HepG2 (cell line): ENCODE results near the gene TPRA1. TPM values are rescaled to one million over a fixed set of nuclear protein-coding genes. Genes with fewer than 3 reads are reported as not detected.

ENCODE experiments used
- ARID3A ChIP-seq: IDR thresholded peaks from 2 replicates; pipeline ENCODE4 v1.6.1; 2012; ENCODE audit warnings: low read depth, low read length, improper control_type of control experiment
- BCL6 ChIP-seq: IDR thresholded peaks from 2 replicates; pipeline ENCODE4 v1.6.1; 2016; ENCODE audit warnings: missing genetic modification reagents, missing compliant biosample characterization
- FOXC1 ChIP-seq: sonication (generic); formaldehyde crosslinking; IDR thresholded peaks from 2 replicates; pipeline ENCODE4 v1.8.0; 2022; ENCODE audit warnings: mild to moderate bottlenecking, missing genetic modification reagents, borderline replicate concordance
- GATA4 ChIP-seq: sonication (generic); IDR thresholded peaks from 2 replicates; pipeline ENCODE4 v1.6.1; 2016; ENCODE audit warnings: antibody characterized with exemption, low read depth, borderline replicate concordance
- HOXA3 ChIP-seq: sonication (generic); formaldehyde crosslinking; IDR thresholded peaks from 2 replicates; pipeline ENCODE4 v1.5.0; 2020; ENCODE audit warnings: missing genetic modification reagents
- JDP2 ChIP-seq: sonication (generic); formaldehyde crosslinking; IDR thresholded peaks from 2 replicates; pipeline ENCODE4 v1.8.1; 2022; ENCODE audit warnings: missing genetic modification reagents, borderline replicate concordance
- NR2F6 ChIP-seq, 2 experiments: IDR thresholded peaks; 2 replicates each; pipeline ENCODE4 v1.6.1; 2016; ENCODE audit warnings: antibody characterized with exemption in 1 of 2, mild to moderate bottlenecking in 1 of 2
- PAX8 ChIP-seq: sonication (generic); formaldehyde crosslinking; IDR thresholded peaks from 2 replicates; pipeline ENCODE4 v1.8.0; 2022; ENCODE audit warnings: mild to moderate bottlenecking, missing genetic modification reagents, borderline replicate concordance
- RARA ChIP-seq: IDR thresholded peaks from 2 replicates; pipeline ENCODE4 v1.6.1; 2016; ENCODE audit warnings: missing genetic modification reagents, missing compliant biosample characterization
- TARDBP ChIP-seq: sonication (generic); formaldehyde crosslinking; IDR thresholded peaks from 2 replicates; pipeline ENCODE4 v1.8.0; 2022; ENCODE audit warnings: mild to moderate bottlenecking, missing genetic modification reagents
- TGIF2 ChIP-seq: IDR thresholded peaks from 2 replicates; pipeline ENCODE4 v1.6.1; 2016; ENCODE audit warnings: control low read depth, missing compliant biosample characterization
- ZBTB14 ChIP-seq: sonication (generic); formaldehyde crosslinking; IDR thresholded peaks from 2 replicates; pipeline ENCODE4 v1.4.0; 2020; ENCODE audit warnings: missing genetic modification reagents
- ZNF34 ChIP-seq: sonication (generic); formaldehyde crosslinking; IDR thresholded peaks from 2 replicates; pipeline ENCODE4 v1.4.0; 2020; ENCODE audit warnings: mild to moderate bottlenecking, missing genetic modification reagents, borderline replicate concordance
- ZNF644 ChIP-seq: IDR thresholded peaks from 2 replicates; pipeline ENCODE4 v1.6.1; 2016; ENCODE audit warnings: low read depth
- ZNF747 ChIP-seq: sonication (generic); formaldehyde crosslinking; IDR thresholded peaks from 2 replicates; pipeline ENCODE4 v1.8.1; 2023; ENCODE audit warnings: missing genetic modification reagents, mild to moderate bottlenecking, borderline replicate concordance
- ZUFSP ChIP-seq: sonication (generic); formaldehyde crosslinking; IDR thresholded peaks from 2 replicates; pipeline ENCODE4 v1.9.0; 2021; ENCODE audit warnings: missing genetic modification reagents, mild to moderate bottlenecking, borderline replicate concordance
- polyA plus RNA-seq, 8 experiments: library from polyadenylated mRNA; depleted of rRNA in 3 of 8; stranded (reverse) in 7 of 8; unstranded in 1 of 8; fragments of >200 nt; fragmentation: Illumina TruSeq in 4 of 8; extraction: Trizol in 4 of 8; gene quantifications; 2 replicates each; pipeline versions ENCODE4 v1.2.1 to v1.2.3, GENCODE V29; 2011 to 2016; ENCODE audit warnings: low read depth in 4 of 8, missing spikeins in 1 of 8, mixed read lengths in 1 of 8; ENCODE audit not compliant: insufficient read depth in 1 of 8
- total RNA-seq, 5 experiments: library from RNA; depleted of rRNA; stranded (reverse); fragments of >200 nt; fragmentation: Illumina TruSeq; extraction: Trizol; gene quantifications; 2 replicates each; pipeline ENCODE4 v1.2.3, GENCODE V29; 2016; ENCODE audit warnings: low read depth in 1 of 5
- TF ChIP-seq, protein P1 (sequence below): sonication (generic); formaldehyde crosslinking; IDR thresholded peaks from 2 replicates; pipeline ENCODE4 v1.5.0; 2020; ENCODE audit warnings: missing genetic modification reagents
- TF ChIP-seq, protein P2 (sequence below): sonication (generic); formaldehyde crosslinking; IDR thresholded peaks from 2 replicates; pipeline ENCODE4 v1.8.1; 2023; ENCODE audit warnings: missing genetic modification reagents, mild to moderate bottlenecking, borderline replicate concordance
- TF ChIP-seq, protein P3 (sequence below): sonication (generic); formaldehyde crosslinking; IDR thresholded peaks from 2 replicates; pipeline ENCODE4 v1.4.0; 2020; ENCODE audit warnings: mild to moderate bottlenecking, missing genetic modification reagents

Gene TPRA1
- total and polyA plus RNA-seq, 2 of the 13 experiments (the other 11 are each of a cell fraction or from before 2014, with no cell fraction given): 25.4 to 25.8 TPM

DNA sequence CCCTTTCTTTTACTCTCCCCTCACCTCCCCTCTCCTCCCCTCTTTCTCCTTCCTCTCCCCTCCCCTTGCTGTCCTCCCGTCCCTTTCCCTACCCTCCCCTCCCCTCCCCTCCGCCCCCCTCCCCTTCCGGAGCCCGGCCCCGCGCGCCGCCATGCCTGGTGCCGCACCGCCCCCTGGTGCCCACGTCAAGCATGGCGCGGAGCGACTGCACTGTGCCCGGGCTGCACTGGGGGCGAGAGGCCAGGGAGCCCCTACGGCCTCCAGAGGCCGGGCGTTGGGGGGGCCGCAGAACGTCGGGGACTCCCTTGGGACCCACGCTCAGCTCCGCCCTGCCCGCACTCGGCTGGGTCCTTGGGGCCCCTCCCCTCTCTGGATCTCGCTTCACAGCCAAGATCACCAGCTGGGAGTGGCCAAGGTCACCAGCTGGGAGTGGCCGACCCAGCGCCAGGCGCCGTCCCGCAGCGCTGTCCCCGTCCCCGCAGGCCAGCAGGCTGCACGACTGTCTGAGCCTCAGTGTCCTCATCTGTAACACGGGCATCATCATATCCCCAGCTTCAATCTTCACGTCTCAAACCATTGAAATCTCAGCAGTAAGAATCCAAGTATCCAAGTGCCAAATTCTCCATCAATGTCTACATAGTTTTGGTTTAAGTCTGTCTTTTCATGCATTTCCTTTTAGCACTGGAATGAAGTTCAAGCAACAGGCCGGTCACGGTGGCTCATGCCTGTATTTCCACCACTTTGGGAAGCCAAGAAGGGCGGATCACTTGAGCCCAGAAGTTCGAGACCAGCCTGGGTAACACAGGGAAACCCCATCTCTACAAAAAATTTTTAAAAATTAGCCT, 42.5 kb downstream of the TPRA1 start (continued):
- TF ChIP-seq ZUFSP (no peak), RARA (CRISPR knock-in tag) (0 out of 2 replicates have a peak, but pooled peaks have one; percentile 9), ZNF644 (CRISPR knock-in tag) (no peak), TGIF2 (CRISPR knock-in tag) (no peak), BCL6 (CRISPR knock-in tag) (peak; percentile 22; the same call in 1 of the 2 replicates), ARID3A (no peak), TARDBP (CRISPR knock-in tag) (no peak), PAX8 (CRISPR knock-in tag) (no peak), JDP2 (CRISPR knock-in tag) (no peak), ZNF747 (no peak), ZBTB14 (CRISPR knock-in tag) (no peak), FOXC1 (no peak), ZNF34 (no peak), HOXA3 (CRISPR knock-in tag) (0 out of 2 replicates have a peak, but pooled peaks have one; percentile 50), GATA4 (no peak), NR2F6 (IDR thresholded peaks at IDR 0.05) (no peak), NR2F6 (CRISPR knock-in tag; IDR thresholded peaks at IDR 0.05) (no peak)
- TF ChIP-seq, protein P1, sequence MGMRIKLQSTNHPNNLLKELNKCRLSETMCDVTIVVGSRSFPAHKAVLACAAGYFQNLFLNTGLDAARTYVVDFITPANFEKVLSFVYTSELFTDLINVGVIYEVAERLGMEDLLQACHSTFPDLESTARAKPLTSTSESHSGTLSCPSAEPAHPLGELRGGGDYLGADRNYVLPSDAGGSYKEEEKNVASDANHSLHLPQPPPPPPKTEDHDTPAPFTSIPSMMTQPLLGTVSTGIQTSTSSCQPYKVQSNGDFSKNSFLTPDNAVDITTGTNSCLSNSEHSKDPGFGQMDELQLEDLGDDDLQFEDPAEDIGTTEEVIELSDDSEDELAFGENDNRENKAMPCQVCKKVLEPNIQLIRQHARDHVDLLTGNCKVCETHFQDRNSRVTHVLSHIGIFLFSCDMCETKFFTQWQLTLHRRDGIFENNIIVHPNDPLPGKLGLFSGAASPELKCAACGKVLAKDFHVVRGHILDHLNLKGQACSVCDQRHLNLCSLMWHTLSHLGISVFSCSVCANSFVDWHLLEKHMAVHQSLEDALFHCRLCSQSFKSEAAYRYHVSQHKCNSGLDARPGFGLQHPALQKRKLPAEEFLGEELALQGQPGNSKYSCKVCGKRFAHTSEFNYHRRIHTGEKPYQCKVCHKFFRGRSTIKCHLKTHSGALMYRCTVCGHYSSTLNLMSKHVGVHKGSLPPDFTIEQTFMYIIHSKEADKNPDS (CRISPR knock-in tag): no peak
- TF ChIP-seq, protein P2, sequence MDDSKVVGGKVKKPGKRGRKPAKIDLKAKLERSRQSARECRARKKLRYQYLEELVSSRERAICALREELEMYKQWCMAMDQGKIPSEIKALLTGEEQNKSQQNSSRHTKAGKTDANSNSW (CRISPR knock-in tag): no peak
- TF ChIP-seq, protein P3, sequence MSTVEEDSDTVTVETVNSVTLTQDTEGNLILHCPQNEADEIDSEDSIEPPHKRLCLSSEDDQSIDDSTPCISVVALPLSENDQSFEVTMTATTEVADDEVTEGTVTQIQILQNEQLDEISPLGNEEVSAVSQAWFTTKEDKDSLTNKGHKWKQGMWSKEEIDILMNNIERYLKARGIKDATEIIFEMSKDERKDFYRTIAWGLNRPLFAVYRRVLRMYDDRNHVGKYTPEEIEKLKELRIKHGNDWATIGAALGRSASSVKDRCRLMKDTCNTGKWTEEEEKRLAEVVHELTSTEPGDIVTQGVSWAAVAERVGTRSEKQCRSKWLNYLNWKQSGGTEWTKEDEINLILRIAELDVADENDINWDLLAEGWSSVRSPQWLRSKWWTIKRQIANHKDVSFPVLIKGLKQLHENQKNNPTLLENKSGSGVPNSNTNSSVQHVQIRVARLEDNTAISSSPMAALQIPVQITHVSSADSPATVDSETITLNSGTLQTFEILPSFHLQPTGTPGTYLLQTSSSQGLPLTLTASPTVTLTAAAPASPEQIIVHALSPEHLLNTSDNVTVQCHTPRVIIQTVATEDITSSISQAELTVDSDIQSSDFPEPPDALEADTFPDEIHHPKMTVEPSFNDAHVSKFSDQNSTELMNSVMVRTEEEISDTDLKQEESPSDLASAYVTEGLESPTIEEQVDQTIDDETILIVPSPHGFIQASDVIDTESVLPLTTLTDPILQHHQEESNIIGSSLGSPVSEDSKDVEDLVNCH (CRISPR knock-in tag): no peak
